K562 (cell line): ENCODE results near the gene PDE6D. TPM values are rescaled to one million over a fixed set of nuclear protein-coding genes. Genes with fewer than 3 reads are reported as not detected.

Experiments used
- ATAC-seq: fragments of 200-7000 bp; cut with Tn5 transposase; 3 replicates; pipeline ENCODE4 v1.9.1; 2020; ENCODE audit warnings: moderate library complexity
- BruUV-seq: library from RNA; stranded (reverse); fragments of 400-500 nt; replicated peaks from 2 replicates; lab custom pipeline; 2021; lab: Mats Ljungman, UMichigan
- CTCF ChIA-PET: fragments of 300-600 bp; formaldehyde crosslinking; extraction: SDS; loops from one replicate; lab custom pipeline; 2021; ENCODE audit warnings: low intra/inter-chr PET ratio; lab: Yijun Ruan, JAX
- POLR2A ChIA-PET: fragments of 300-600, 350-650 bp; sonication (Branson Sonifier 250); formaldehyde crosslinking; extraction: SDS; loops from one replicate; lab custom pipeline; 2021; ENCODE audit warnings: antibody characterized with exemption, inconsistent platforms; lab: Yijun Ruan, JAX
- DNase-seq, 4 experiments: peaks; one replicate each; pipeline versions ENCODE4 v3.0.0 to v3.0.0-alpha.2; 2011 to 2018; ENCODE audit warnings: low spot score in 3 of 4, mixed read lengths in 3 of 4; ENCODE audit errors: extremely low read depth in 1 of 4
- FAIRE-seq: peaks from 2 replicates; lab custom pipeline; 2011; peaks lifted over from hg19 to GRCh38; lab: Jason Lieb, UNC
- H2AFZ ChIP-seq: 2 replicates; pipeline ENCODE4 v1.6.0; 2011; ENCODE audit warnings: low read depth, low read length, control low read depth, inconsistent platforms
- H3K27ac ChIP-seq: fragments of 200-600 bp; 3 replicates; pipeline ENCODE4 v1.8.0; 2011; ENCODE audit warnings: low read depth, mild to moderate bottlenecking, control low read depth, inconsistent platforms, low read length, moderate library complexity, mixed read lengths; ENCODE audit errors: extremely low read depth
- H3K27me3 ChIP-seq, 2 experiments: fragments of 300-600 bp in 1 of 2; 2 replicates in 1 of 2; 3 replicates in 1 of 2; pipeline versions ENCODE4 v1.6.0 to v1.8.0; 2011; ENCODE audit warnings: inconsistent platforms in 2 of 2, low read length in 2 of 2, mild to moderate bottlenecking in 1 of 2, mixed read lengths in 1 of 2, moderate library complexity in 1 of 2; ENCODE audit not compliant: control insufficient read depth in 2 of 2, insufficient read depth in 2 of 2
- H3K36me3 ChIP-seq: fragments of 300-600 bp; 3 replicates; pipeline ENCODE4 v1.8.0; 2011; ENCODE audit warnings: mild to moderate bottlenecking, low read length, inconsistent platforms; ENCODE audit not compliant: control insufficient read depth, insufficient read depth
- H3K4me1 ChIP-seq, 2 experiments: fragments of 200-600 bp in 1 of 2; replicated peaks in 1 of 2; 2 replicates in 1 of 2; 3 replicates in 1 of 2; pipeline versions ENCODE4 v1.5.1 to v1.8.0; 2011; ENCODE audit warnings: inconsistent platforms in 2 of 2, low read length in 2 of 2, mild to moderate bottlenecking in 1 of 2, mixed read lengths in 1 of 2, moderate library complexity in 1 of 2; ENCODE audit not compliant: control insufficient read depth in 2 of 2, insufficient read depth in 2 of 2
- H3K4me2 ChIP-seq: 2 replicates; pipeline ENCODE4 v1.6.1; 2011; ENCODE audit warnings: low read length, control low read depth, inconsistent platforms, mixed read lengths; ENCODE audit not compliant: insufficient read depth
- H3K4me3 ChIP-seq: fragments of 200-600 bp; sonication (generic), shearing (Covaris generic); 2 replicates; pipeline ENCODE4 v1.5.1; 2016; ENCODE audit warnings: control low read depth, inconsistent platforms
- H3K79me2 ChIP-seq: fragments of 200-600 bp; 3 replicates; pipeline ENCODE4 v1.8.0; 2011; ENCODE audit warnings: low read length, inconsistent platforms; ENCODE audit not compliant: control insufficient read depth, insufficient read depth
- H3K9ac ChIP-seq, 2 experiments: 2 replicates each; pipeline versions ENCODE4 v1.6.0 to v1.6.1; 2011; ENCODE audit warnings: low read depth in 2 of 2, low read length in 2 of 2, control low read depth in 1 of 2, inconsistent platforms in 1 of 2, mild to moderate bottlenecking in 1 of 2, mixed read lengths in 1 of 2; ENCODE audit not compliant: insufficient read depth in 1 of 2
- H3K9me1 ChIP-seq: one replicate; pipeline ENCODE4 v1.6.0; 2011; ENCODE audit warnings: inconsistent platforms, mild to moderate bottlenecking, low read length, moderate library complexity; ENCODE audit not compliant: control insufficient read depth, insufficient read depth
- H3K9me3 ChIP-seq: replicated peaks from 2 replicates; pipeline ENCODE4 v1.5.1; 2011; ENCODE audit warnings: low read depth, low read length, inconsistent platforms; ENCODE audit not compliant: control insufficient read depth, insufficient read depth
- H4K20me1 ChIP-seq: replicated peaks from 2 replicates; pipeline ENCODE4 v1.6.1; 2011; ENCODE audit warnings: low read length, inconsistent platforms, mixed read lengths; ENCODE audit not compliant: control insufficient read depth, insufficient read depth
- ARNT ChIP-seq, 2 experiments: fragments of 450-650 bp; IDR thresholded peaks; 2 replicates each; pipeline ENCODE4 v1.6.1; 2016; ENCODE audit warnings: mild to moderate bottlenecking in 1 of 2
- ATF1 ChIP-seq, 2 experiments: fragments of 450-650 bp in 1 of 2; IDR thresholded peaks; 2 replicates each; pipeline ENCODE4 v1.6.1; 2016; ENCODE audit warnings: missing compliant biosample characterization in 1 of 2, missing genetic modification characterization in 1 of 2
- ATF3 ChIP-seq, 2 experiments: fragments of 450-650 bp in 1 of 2; sonication (generic) in 1 of 2; formaldehyde crosslinking in 1 of 2; IDR thresholded peaks in 1 of 2; conservative IDR thresholded peaks in 1 of 2; 2 replicates each; pipeline versions ENCODE4 v1.6.1 to v1.8.1; 2016 to 2023; ENCODE audit warnings: mild to moderate bottlenecking in 2 of 2, moderate library complexity in 2 of 2, inconsistent platforms in 1 of 2, missing genetic modification reagents in 1 of 2
- CEBPB ChIP-seq: fragments of 450-650 bp; IDR thresholded peaks from 2 replicates; pipeline ENCODE4 v1.6.1; 2016; ENCODE audit warnings: missing genetic modification characterization, missing compliant biosample characterization
- HCFC1 ChIP-seq: IDR thresholded peaks from 2 replicates; pipeline ENCODE4 v1.6.1; 2012; ENCODE audit warnings: low read depth, low read length, improper control_type of control experiment
- HMBOX1 ChIP-seq: sonication (generic); IDR thresholded peaks from 2 replicates; pipeline ENCODE4 v1.6.1; 2016
- KAT8 ChIP-seq: fragments of 450-650 bp; IDR thresholded peaks from 2 replicates; pipeline ENCODE4 v1.6.1; 2016; ENCODE audit warnings: low read depth, mild to moderate bottlenecking
- MXI1 ChIP-seq: IDR thresholded peaks from 2 replicates; pipeline ENCODE4 v1.6.1; 2011; ENCODE audit warnings: low read depth, mild to moderate bottlenecking, improper control_type of control experiment, low read length
- NCOR1 ChIP-seq: fragments of 450-650 bp; IDR thresholded peaks from 2 replicates; pipeline ENCODE4 v1.6.1; 2016; ENCODE audit warnings: mild to moderate bottlenecking, moderate library complexity
- NR2F6 ChIP-seq: fragments of 450-650 bp; formaldehyde crosslinking; IDR thresholded peaks from 2 replicates; pipeline ENCODE4 v1.4.0; 2020; ENCODE audit warnings: mild to moderate bottlenecking
- PHF8 ChIP-seq: fragments of 200-600 bp; sonication (generic); IDR thresholded peaks from 2 replicates; pipeline ENCODE4 v1.6.1; 2012; ENCODE audit warnings: mixed run types, mild to moderate bottlenecking, inconsistent platforms, low read length, moderate library complexity, borderline replicate concordance
- RCOR1 ChIP-seq, 2 experiments: IDR thresholded peaks; 2 replicates each; pipeline ENCODE4 v1.6.1; 2012; ENCODE audit warnings: low read depth in 2 of 2, low read length in 2 of 2, borderline replicate concordance in 1 of 2, improper control_type of control experiment in 1 of 2
- RUNX1 ChIP-seq: sonication (generic); IDR thresholded peaks from 2 replicates; pipeline ENCODE4 v1.6.1; 2016; ENCODE audit warnings: antibody characterized with exemption, low read depth
- SMAD2 ChIP-seq: fragments of 150-350 bp; IDR thresholded peaks from 2 replicates; pipeline ENCODE4 v1.6.1; 2014; ENCODE audit warnings: low read depth, mild to moderate bottlenecking, low read length
- SMARCA5 ChIP-seq: fragments of 450-650 bp; IDR thresholded peaks from 2 replicates; pipeline ENCODE4 v1.6.1; 2016
- TAF1 ChIP-seq: IDR thresholded peaks from 2 replicates; pipeline ENCODE4 v1.6.1; 2011; ENCODE audit warnings: mild to moderate bottlenecking, low read length, moderate library complexity; ENCODE audit not compliant: insufficient read depth, control insufficient read depth, severe bottlenecking; ENCODE audit errors: extremely low read depth
- TAF7 ChIP-seq: fragments of 450-650 bp; IDR thresholded peaks from 2 replicates; pipeline ENCODE4 v1.6.1; 2016; ENCODE audit warnings: missing genetic modification characterization, missing compliant biosample characterization
- ZBED1 ChIP-seq: IDR thresholded peaks from 2 replicates; pipeline ENCODE4 v1.6.1; 2014
- ZNF324 ChIP-seq: fragments of 250-450 bp; sonication (Bioruptor Pico); IDR thresholded peaks from 2 replicates; pipeline ENCODE4 v1.4.0; 2020; ENCODE audit warnings: mild to moderate bottlenecking
- ZNF707 ChIP-seq: fragments of 250-450 bp; sonication (Bioruptor Pico); conservative IDR thresholded peaks from 2 replicates; pipeline ENCODE4 v1.8.0; 2022; ENCODE audit warnings: inconsistent platforms, mild to moderate bottlenecking, moderate library complexity
- whole genome bisulfite sequencing: fragments of 100-300 bp; shearing (Covaris generic); methylation state at CpG from one replicate; pipeline ENCODE4 v1.1.6; 2016; ENCODE audit warnings: low coverage, mixed read lengths; ENCODE audit not compliant: insufficient coverage; ENCODE audit errors: missing lambda C conversion rate; 5-methylcytosine and 5-hydroxymethylcytosine counted together
- in situ Hi-C: fragments of 300-500 bp; cut with MboI; formaldehyde crosslinking; loops from 4 replicates; pipeline ENCODE4 v1.15.0; 2018; ENCODE audit warnings: inconsistent platforms, mixed read lengths
- intact Hi-C: fragments of 100-400 bp; cut with micrococcal nuclease; formaldehyde crosslinking; loops from 2 replicates; pipeline ENCODE4 v1.14.2; 2022
- polyA plus RNA-seq, 8 experiments: library from polyadenylated mRNA; depleted of rRNA in 4 of 8; stranded (reverse) in 5 of 8; unstranded in 3 of 8; fragments of >200 nt; fragmentation: Nextera tagmentation in 2 of 8; fragmentation: Illumina TruSeq in 1 of 8; extraction: Ambion mirVana in 2 of 8; extraction: Trizol in 1 of 8; gene quantifications; 2 replicates each; pipeline versions ENCODE4 v1.2.1 to v1.2.3, GENCODE V29; 2011 to 2014; ENCODE audit warnings: inconsistent platforms in 1 of 8, missing spikeins in 1 of 8
- total RNA-seq, 7 experiments: library from RNA; depleted of rRNA in 6 of 7; stranded (reverse); fragments of >200 nt in 6 of 7; fragmentation: Illumina TruSeq in 2 of 7; extraction: Trizol in 2 of 7; gene quantifications; 2 replicates each; pipeline versions ENCODE4 v1.2.1 to v1.2.3, GENCODE V29; 2011 to 2021; ENCODE audit warnings: low replicate concordance in 1 of 7

Gene PDE6D
- total and polyA plus RNA-seq, 9 of the 15 experiments (the other 6 are each of a cell fraction or from before 2014, with no cell fraction given): 0.65 to 11.6 (median 7.0) TPM

GRCh38 chr2:231707927-231708772 lies 72.9 kb downstream of the PDE6D start, which contains the start of gene PTMA:
TSS of gene PTMA (plus strand) at chr2:231708525. CDS start at chr2:231708707, 182 bp downstream.
- BruUV-seq: no TSS peak
- H3K27ac ChIP-seq: peak within 1 kb of the TSS; percentile 97
- H3K9ac ChIP-seq: peak within 1 kb of the TSS; percentile 94 to 99
- 0% methylated on average over 40 of the region's 97 CpGs for WGBS
- DNase-seq (peak; percentile 70 to 98 (median 80)), FAIRE-seq (peak; percentile 89), ATAC-seq (peak; percentile 82)
- peaks cover 16 to 58% of the 10 kb centered on the region in 2 experiments; a peak in 4 of 5 replicates for H3K4me1 ChIP-seq
- H4K20me1 ChIP-seq: peaks cover 29% of the 10 kb centered on the region
- ChIA-PET CTCF (interaction anchor here (0.7 kb wide), 1 partner anchor 146 kb away, joined by 6 read pairs; no protein-coding TSS in a partner anchor), POLR2A (interaction anchor here (0.6 to 8.3 kb wide), 12 partner anchors 8 to 510 kb away, joined by 3 to 90 read pairs (median 5); no protein-coding TSS in a partner anchor)
- H3K9me1 ChIP-seq: peaks cover 7% of the 10 kb centered on the region
- in situ Hi-C loops (no loop called here), intact Hi-C loops (loop anchor here (1.0 kb wide), 1 partner anchor 21 kb away; no protein-coding TSS in a partner anchor)
- H2AFZ ChIP-seq: peak within 1 kb of the TSS; percentile 95
- H3K36me3 ChIP-seq: peaks cover 25% of the 10 kb centered on the region
- peak within 1 kb of the TSS; percentile 83 for H3K4me2 ChIP-seq
- peak within 1 kb of the TSS; percentile 99 for H3K4me3 ChIP-seq
- H3K27me3 ChIP-seq: no peaks in the 10 kb centered on the region
- H3K79me2 ChIP-seq: peaks cover 66% of the 10 kb centered on the region
- H3K9me3 ChIP-seq: no peaks in the 10 kb centered on the region
- no peak for TF ChIP-seq SMAD2
- peak; percentile 21; the same call in 1 of the 2 replicates for TF ChIP-seq HCFC1
- TF ChIP-seq CEBPB (tag): no peak
- no peak for TF ChIP-seq SMARCA5
- TF ChIP-seq ZNF324 (CRISPR knock-in tag): peak; percentile 39; the same call in 1 of the 2 replicates
- 0 out of 2 replicates have a peak, but pooled peaks have one; percentile 39 for TF ChIP-seq ZBED1
- peak; percentile 41; the same call in 1 of the 2 replicates for TF ChIP-seq MXI1
- no peak for TF ChIP-seq ZNF707 (CRISPR knock-in tag)
- no peak for TF ChIP-seq HMBOX1
- TF ChIP-seq ATF1 (CRISPR knock-in tag; IDR thresholded peaks at IDR 0.05): no peak
- TF ChIP-seq ATF1 (tag; IDR thresholded peaks at IDR 0.05): 0 out of 2 replicates have a peak, but pooled peaks have one; percentile 59
- TF ChIP-seq TAF7 (tag): peak; percentile 43; the same call in 1 of the 2 replicates
- TF ChIP-seq NR2F6 (CRISPR knock-in tag): no peak
- TF ChIP-seq RUNX1: no peak
- no peak for TF ChIP-seq KAT8
- no peak for TF ChIP-seq ATF3 (IDR thresholded peaks at IDR 0.05)
- 0 out of 2 replicates have a peak, but pooled peaks have one; percentile 26 for TF ChIP-seq ATF3 (CRISPR knock-in tag; conservative IDR thresholded peaks at IDR 0.05)
- peak; percentile 39; the same call in 1 of the 2 replicates for TF ChIP-seq PHF8
- 0 out of 4 replicates have a peak, but pooled peaks of 1 of the 2 experiments have one; percentile 10 for TF ChIP-seq RCOR1 (IDR thresholded peaks at IDR 0.05; ENCODE audit: borderline replicate concordance in 1 of 2, low read depth in 2 of 2, low read length in 2 of 2)
- TF ChIP-seq NCOR1: peak; percentile 39
- no peak for TF ChIP-seq ARNT (IDR thresholded peaks at IDR 0.05)
- peak; percentile 80 for TF ChIP-seq TAF1
